GM12872 (cell line): ENCODE results near the gene JAKMIP1.

Source experiments
- TF ChIP-seq, protein P1 (sequence below): IDR thresholded peaks from 3 replicates; pipeline ENCODE4 v1.5.1; 2011; ENCODE audit warnings: low read depth, mild to moderate bottlenecking, low read length, moderate library complexity; ENCODE audit not compliant: insufficient read depth

JAKMIP1 gene

DNA sequence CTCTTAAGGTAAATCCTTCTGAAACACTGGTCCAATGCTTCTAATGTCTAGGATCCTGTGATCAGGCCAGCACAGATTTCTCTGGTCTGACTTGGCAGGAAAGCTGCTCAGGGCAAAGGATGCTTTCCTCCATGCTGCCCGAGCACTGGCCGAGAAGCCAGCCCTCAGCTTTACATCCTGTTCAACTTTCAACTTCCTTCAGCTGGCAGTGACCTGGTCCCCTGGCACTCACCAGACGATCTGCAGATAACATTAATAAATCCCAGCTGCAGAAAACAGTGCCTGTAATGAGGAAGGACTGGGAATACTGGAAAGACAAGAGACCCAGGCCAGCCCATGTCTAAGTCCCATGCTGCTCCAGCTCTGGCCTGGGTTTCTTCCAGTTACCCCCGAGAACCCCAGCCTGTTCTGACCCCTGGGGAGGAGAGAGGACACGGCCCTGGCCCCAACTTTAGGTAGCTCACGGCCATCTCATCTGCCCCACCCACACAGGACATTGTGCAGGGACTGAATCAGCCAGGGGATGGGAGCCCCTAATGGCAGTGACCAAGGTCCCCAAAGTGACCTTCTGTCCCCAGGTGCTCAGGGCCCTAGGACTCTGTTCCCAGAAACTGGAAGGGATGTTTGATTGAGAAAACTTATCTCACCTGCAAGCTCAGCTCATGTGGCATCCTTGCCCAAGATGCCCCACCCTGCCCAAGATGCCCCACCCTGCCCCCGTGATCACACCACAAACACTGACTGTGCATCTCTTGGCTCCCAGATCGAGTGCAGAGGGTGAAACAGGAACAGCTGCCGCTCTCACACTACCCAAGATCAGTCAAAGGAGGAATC, 28.0 kb downstream of the JAKMIP1 start:
- TF ChIP-seq, protein P1, sequence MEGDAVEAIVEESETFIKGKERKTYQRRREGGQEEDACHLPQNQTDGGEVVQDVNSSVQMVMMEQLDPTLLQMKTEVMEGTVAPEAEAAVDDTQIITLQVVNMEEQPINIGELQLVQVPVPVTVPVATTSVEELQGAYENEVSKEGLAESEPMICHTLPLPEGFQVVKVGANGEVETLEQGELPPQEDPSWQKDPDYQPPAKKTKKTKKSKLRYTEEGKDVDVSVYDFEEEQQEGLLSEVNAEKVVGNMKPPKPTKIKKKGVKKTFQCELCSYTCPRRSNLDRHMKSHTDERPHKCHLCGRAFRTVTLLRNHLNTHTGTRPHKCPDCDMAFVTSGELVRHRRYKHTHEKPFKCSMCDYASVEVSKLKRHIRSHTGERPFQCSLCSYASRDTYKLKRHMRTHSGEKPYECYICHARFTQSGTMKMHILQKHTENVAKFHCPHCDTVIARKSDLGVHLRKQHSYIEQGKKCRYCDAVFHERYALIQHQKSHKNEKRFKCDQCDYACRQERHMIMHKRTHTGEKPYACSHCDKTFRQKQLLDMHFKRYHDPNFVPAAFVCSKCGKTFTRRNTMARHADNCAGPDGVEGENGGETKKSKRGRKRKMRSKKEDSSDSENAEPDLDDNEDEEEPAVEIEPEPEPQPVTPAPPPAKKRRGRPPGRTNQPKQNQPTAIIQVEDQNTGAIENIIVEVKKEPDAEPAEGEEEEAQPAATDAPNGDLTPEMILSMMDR, result no peak

DNA sequence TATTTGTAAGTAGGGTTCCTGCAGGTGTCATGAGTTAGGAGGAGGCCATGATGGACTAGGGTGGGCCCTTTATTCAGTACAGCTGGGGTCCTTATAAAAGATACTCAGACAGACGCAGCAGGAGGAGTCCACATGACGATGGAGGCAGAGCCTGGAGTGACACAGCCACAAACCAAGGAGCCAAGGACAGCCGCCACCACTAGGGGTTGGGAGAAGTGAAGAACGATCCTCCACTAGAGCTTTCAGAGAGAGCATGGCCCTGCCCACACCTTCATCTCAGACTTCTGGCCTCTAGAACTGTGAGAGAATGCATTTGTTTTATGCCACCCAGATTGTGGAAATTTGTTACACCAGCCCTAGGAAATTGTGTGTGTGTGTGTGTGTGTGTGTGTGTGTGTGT, 31.1 kb downstream of the JAKMIP1 start:
- TF ChIP-seq, protein P1, result no peak

DNA sequence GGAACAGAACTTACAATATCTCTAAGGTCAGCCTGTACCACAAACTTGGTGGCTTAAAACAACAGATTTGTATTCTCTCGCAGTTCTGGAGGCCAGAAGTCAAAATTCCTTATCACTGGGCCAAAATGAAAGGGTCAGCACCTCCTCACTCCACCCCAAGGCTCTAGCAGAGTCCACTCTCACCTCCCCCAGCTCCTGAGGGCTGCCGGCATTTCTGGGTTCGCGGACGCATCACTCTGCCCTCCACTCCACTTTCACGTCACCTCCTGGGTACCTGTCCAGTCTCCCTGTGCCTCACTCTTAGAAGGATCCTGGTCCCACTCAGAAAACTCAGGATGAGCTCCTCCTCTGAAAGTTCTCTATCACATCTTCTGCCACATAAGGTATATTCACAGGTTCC, 34.6 kb downstream of the JAKMIP1 start:
- TF ChIP-seq, protein P1, result no peak

DNA sequence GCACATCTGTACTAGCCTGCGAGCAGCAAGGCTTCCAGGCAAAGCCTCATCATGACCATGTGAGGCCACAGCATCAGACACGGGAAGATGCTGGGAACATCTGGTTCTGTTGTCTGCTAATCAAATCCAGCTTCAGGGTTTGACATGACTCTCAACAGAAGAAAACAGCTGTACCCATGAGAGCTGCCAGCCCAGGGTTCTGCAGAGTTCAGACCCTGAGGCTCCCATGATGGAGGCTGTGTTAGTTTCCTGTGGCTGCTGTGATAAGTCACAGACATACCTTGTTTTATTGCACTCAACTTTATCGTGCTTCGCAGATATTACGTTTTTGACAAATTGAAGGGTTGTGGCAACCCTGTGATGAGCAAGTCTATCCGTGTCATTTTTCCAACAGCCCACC, 37.5 kb downstream of the JAKMIP1 start:
- TF ChIP-seq, protein P1, result no peak

DNA sequence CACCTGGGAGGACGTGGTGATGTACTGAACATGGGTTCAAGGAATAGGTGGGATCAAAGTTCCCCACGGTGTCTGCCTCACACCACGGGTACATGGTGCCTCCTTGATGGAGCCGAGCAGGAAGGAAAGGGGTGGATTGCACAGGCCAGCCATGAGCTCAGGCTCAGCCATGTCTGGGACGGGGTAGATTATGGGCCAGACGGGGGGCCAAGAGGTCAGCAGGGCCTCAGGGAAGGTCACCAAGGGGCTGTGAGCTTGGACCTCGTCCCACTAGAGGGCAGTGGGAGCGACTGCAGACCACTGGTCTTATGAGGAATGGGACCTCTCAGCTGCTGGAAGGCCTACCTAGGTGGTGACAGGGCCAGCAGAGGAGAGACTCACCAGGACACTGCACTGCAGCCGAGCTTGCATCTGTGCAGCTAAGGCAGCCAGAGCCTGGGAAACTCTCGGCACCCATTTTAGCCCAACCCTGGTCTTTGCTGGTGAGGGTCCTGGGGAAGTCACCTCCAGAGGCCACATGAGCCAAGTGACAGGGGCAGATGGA, 38.4 kb downstream of the JAKMIP1 start:
- TF ChIP-seq, protein P1, result no peak

- TF ChIP-seq, protein P1, result no peak
Measured at GRCh38 chr4:6160536-6160935, 39.8 kb downstream of the JAKMIP1 start.

GRCh38 chr4:6157926-6158325, 42.4 kb downstream of the JAKMIP1 start:
- TF ChIP-seq, protein P1, result no peak
